LNCAP (cell line): ENCODE measurements around the gene LRP1B.

Source experiments
- TF ChIP-seq, protein P1 (sequence below): fragments of 450-650 bp; IDR thresholded peaks from 2 replicates; pipeline ENCODE4 v1.5.1; 2017; ENCODE audit warnings: mild to moderate bottlenecking

Gene LRP1B

GRCh38 chr2:140947236-140947635 lies 1183.6 kb downstream of the LRP1B start:
- TF ChIP-seq, protein P1, sequence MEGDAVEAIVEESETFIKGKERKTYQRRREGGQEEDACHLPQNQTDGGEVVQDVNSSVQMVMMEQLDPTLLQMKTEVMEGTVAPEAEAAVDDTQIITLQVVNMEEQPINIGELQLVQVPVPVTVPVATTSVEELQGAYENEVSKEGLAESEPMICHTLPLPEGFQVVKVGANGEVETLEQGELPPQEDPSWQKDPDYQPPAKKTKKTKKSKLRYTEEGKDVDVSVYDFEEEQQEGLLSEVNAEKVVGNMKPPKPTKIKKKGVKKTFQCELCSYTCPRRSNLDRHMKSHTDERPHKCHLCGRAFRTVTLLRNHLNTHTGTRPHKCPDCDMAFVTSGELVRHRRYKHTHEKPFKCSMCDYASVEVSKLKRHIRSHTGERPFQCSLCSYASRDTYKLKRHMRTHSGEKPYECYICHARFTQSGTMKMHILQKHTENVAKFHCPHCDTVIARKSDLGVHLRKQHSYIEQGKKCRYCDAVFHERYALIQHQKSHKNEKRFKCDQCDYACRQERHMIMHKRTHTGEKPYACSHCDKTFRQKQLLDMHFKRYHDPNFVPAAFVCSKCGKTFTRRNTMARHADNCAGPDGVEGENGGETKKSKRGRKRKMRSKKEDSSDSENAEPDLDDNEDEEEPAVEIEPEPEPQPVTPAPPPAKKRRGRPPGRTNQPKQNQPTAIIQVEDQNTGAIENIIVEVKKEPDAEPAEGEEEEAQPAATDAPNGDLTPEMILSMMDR: no peak

DNA sequence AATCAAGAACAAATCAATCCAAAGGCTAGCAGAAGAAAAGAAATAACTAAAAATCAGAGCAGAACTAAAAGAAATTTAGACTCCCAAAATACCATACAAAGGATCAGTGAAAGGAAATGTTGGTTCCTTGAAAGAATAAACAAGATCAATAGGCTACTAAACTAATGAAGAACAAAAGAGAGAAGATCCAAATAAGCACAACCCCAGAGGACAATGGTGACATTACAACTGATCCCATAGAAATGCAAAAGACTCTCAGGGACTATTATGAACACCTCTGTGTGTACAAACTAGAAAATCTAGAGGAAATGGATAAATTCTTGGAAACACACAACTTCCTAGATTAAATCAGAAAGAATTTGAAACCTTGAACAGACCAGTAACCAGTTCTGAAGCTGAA lies 1186.9 kb downstream of the LRP1B start:
- TF ChIP-seq, protein P1: no peak

DNA sequence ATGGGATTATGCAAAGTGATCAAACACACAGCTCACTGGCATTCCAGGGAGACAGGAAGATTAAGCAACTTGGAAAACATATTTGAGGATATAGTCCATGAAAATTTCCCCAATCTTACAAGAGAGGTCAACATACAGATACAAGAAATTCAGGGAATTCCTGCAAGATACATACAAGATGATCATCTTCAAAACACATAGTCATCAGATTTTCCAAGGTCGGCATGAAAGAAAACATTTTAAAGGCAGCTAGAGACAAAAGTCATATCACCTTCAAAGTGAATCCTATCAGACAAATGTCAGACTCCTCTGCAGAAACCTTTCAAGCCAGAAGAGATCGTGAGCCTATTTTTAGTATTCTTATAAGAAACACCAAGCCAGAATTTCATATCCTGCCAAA lies 1188.5 kb downstream of the LRP1B start:
- TF ChIP-seq, protein P1: no peak

- TF ChIP-seq, protein P1: no peak
Measured at GRCh38 chr2:140929849-140930248, 1201.0 kb downstream of the LRP1B start.

DNA sequence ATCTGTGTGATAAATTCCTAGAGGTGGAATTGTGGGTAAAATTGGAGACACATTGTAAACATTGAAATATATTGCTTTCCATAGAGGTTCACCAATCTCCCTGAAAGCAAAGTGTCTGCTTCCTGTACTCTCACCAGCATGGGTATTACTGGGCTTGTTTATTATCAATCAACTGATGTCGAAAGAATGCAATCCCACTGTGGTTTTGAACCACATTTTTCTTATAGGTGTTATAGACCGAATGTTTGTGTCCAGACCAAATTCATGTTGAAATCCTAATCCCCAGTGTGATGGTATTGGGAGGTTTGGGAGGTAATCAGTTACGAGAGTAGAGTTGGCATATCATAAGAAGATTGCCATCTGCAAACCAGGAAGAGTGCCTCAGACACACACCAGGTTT lies 1212.4 kb downstream of the LRP1B start:
- TF ChIP-seq, protein P1: no peak

DNA sequence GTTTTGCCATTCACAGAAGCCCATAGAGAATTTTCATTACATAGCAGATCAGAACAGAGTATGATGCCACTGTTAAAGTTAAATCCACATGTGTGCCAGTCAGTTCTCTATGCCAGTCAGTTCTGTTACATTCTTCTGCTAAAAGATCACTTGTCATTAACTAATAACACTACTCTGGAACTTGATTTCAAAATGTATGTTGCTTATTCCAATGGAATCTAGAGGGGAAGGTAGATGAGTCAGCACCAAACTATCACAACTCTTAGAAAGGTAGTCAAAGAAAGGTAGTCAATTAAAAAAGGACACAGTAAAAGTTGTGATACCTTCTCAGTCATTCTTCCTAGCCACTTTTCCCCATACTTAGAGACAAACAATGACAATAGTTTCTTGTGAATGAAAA lies 1214.4 kb downstream of the LRP1B start:
- TF ChIP-seq, protein P1: no peak

- TF ChIP-seq, protein P1: no peak
Measured at GRCh38 chr2:140910683-140911082, 1220.1 kb downstream of the LRP1B start.

DNA sequence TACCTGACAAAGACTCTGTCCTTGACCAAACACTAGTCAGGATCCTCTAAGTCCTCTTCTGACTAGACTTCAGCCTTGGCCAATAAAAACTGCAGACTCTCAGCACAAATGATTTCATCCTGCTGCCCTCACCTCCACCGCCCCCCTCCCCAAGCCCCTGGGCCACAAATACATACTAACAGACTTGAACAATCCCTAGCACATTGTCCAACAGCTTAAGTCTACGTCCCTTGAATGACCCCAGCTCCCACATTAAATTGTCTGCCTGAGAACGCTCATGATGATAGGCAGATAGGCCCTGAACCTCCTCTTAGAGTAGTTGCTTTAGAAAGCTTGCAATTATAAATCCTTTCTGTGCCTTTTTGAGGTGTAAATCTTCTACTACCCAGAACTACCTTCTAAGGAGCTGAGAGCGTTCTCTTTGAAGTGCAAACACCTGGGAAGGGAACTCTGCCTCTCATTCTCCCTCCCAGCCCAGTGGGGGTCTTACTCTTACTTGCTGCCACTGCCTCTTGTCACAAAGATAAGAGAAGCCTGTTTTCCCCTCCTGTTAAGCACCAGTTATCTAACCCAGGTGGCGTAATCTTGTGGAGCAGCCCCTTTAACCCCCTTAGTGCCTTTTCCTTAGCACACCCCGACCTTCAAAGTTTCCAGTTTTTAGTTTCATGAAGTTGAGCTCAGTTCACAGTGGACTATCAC lies 1225.6 kb downstream of the LRP1B start:
- TF ChIP-seq, protein P1: no peak
